Activated T-helper 9 cell treated with anti-CD3 and anti-CD28 coated beads, Interleukin-2, amount 50 U/mL, for 16 hours (primary cell): ENCODE data around the gene TYROBP.
"Not testable (repeated sequence)": the region's sequence is repeated elsewhere in the genome, so short reads cannot be mapped to it uniquely, and the experiment has no call there.

Experiments
- DNase-seq: peaks from one replicate; pipeline ENCODE4 v3.0.0-alpha.2; 2020; ENCODE audit warnings: low read depth

TYROBP gene

DNA sequence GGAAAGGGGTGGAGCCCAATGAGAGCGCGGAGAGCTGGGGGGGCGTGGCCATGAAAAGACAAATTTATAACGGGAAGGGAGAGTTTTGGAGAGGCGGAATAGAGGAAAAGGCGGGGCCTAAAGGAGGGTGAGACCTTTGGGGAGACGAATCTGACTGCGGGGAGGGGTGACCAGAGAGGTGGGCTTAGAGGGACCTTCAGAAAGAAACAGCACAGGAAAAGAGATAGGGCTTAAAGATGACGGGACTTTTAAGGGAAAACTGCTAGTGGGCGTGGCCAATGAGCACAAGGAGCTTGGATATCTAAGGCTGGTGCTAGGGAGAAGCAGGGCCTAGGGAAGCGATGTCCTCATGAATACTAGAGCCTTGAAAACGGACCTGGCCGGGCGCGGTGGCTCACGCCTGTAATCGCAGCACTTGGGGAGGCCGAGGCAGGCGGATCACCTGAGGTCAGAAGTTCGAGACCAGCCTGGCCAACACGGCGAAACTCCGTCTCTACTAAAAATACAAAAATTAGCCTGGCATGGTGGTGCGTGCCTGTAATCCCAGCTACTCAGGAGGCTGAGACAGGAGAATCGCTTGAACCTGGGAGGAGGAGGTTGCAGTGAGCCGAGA, 37.9 kb downstream of the TYROBP start:
- not testable (repeated sequence) for DNase-seq

DNA sequence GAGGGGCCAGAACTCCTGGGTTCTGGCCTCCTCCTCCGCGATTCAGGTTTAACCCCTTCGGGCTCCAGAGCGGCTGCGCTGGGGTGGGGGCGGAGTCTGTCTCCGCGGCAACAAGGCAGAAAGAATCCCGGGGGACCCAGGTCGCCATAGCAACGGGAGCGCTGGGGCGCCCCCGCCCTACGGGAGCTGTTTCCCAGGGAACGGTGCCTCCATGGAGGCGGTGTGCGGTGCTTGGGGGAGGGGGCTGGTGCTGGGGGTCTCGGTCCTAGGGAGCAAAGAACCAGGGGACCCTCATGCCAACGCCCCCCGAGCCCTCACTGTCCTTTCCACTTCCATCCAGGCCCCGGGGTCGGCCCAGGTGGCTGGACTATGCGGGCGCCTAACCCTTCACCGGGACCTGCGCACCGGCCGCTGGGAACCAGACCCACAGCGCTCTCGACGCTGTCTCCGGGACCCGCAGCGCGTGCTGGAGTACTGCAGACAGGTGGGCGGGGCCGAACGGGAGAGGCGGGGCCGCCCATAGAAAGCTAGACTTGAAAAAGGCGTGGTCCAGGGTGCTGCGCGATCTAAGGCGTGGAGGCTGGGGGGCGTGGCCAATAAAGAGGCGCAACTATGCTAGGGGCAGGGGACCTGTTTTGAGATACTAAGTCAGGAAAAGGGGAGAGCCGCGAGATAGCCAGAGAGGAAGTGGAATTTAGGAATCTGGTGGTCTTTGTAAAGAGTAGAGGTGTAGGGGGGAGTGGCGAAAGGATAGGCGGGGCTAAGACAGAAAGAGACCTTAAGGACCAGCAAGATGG, 38.6 kb downstream of the TYROBP start:
- DNase-seq, result peak; percentile 67

DNA sequence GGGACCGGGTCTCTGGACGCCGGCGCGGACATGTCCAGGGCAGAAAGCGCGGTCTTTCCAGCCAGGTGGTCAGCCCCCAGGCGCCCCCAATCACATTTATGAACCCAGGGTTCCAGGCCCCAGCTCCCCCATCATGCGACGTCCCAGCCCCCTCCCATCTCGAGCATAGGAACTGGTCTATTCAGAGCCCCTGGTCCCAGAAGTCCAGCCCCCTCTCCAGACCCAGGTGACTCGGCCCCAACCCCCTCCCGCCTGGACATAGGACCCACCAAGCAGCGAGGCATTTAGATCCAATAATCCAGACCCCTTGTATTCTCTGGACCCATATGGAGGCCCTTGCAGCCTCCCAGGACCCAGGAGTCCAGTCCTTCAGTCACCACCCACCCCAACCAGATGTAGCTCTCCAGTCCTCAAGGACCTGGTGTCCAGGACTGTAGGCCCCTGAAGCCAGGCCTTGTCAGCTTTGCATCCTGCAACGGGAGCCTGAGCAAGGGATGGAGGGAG, 39.2 kb downstream of the TYROBP start:
- no peak for DNase-seq

DNA sequence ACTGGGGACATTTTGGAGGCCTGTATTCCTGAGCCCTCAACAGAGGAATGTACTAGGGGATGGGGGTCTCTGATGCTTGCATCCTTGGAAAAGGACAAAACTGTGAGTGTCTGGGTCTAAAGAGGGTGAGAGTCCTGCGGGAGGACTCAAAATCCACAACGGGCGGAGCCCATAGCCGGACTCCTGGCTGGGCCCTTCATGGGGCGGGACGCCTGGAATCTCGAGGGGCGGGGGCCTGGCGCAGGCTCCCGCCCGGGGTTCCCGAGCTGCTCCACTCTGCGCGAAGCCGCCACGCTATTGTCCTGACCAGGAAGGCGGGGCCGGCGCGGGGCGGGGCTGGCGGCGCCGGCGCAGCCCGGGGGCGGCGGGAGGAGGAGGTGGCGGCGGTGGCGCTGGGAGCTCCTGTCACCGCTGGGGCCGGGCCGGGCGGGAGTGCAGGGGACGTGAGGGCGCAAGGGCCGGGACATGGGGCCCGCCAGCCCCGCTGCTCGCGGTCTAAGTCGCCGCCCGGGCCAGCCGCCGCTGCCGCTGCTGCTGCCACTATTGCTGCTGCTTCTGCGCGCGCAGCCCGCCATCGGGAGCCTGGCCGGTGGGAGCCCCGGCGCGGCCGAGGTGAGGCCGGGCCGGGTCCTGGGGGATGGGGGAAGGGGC, 39.8 kb downstream of the TYROBP start, which contains the start of gene APLP1:
Gene APLP1, plus strand, starts transcription at position 403 of the 651 bp plus-strand sequence. Its CDS starts 63 bp downstream, at position 466.
- peak; percentile 62 for DNase-seq

DNA sequence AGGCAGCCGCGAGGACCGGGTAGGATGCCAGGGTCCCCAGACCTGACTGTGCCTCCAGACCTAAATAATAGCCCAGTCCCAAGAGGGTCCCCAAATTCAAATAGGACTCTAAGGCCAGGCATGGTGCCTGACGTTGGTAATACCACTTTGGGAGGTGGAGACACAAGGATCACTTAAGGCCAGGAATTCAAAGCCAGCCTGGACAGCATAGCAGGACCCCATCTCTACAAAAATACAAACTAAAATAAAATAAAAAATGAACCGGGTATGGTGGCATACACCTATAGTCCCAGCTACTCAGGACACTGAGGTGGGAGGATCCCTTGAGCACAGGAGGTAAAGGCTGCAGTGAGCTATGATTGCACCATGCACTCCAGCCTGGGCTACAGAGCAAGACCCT, 45.1 kb downstream of the TYROBP start:
- DNase-seq, result no peak

DNA sequence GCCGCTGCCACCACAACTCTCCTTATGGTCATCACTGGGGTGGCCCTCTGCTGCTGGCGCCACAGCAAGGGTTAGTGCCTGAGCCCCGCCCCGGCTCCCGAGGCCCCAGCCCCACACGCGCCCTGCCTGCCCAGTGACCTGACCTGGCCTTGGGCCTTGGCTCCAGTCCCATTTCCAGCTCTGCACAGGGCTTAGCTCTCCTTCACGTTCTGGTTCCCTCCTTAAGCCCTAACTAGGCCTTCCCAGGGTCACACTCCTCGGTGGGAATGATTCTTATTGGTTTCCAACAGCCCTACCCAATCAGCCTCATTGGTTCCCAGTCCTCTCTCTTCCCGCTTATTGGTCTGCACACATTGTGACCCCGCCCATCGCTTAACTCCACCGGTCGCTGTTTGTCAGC, 45.6 kb downstream of the TYROBP start:
- no peak for DNase-seq

DNA sequence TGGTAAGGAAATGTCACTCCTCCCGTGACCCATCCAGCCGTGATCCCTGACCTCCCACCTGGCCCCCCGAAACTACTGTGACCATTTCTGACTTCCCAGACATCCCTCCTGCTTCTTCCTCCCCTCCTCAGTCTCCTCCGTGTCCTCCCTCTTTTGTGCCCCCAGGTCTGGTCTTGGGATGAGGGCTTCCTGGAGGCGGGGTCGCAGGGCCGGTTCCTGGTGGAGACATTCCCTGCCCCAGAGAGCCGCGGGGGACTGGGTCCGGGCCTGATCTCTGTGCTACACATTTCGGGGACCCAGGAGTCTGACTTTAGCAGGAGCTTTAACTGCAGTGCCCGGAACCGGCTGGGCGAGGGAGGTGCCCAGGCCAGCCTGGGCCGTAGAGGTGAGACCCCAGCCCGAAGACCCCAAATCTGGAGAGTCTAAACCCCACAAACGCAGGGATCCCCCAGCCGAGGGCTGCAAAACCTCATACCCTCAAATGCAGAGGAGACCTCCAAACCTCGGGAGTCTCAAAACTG, 46.4 kb downstream of the TYROBP start:
- DNase-seq, result no peak

DNA sequence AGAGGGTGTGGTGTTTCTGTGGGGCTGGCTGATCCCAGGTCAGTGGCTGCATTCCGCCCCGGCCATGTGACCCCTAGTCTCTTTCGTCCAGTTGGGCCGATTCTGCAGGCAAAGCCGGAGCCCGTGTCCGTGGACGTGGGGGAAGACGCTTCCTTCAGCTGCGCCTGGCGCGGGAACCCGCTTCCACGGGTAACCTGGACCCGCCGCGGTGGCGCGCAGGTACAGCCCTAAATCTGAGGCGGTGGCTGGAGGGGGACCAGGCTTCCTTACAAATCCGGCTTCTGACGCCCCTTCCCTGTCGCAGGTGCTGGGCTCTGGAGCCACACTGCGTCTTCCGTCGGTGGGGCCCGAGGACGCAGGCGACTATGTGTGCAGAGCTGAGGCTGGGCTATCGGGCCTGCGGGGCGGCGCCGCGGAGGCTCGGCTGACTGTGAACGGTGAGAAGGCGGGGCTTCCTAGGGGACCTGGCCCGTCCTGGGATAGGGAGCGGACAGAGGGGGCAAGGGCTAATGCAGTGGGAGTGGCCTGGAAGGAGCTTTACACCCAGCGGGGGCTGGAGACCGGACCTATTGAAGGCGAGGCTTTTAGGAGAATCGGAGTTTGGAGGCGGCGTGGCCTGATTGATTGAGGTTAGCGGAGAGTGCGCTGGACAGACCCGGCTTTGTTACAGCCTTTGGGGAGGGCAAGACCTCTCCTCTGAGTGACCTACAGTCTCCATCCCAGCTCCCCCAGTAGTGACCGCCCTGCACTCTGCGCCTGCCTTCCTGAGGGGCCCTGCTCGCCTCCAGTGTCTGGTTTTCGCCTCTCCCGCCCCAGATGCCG, 47.1 kb downstream of the TYROBP start:
- no peak for DNase-seq

DNA sequence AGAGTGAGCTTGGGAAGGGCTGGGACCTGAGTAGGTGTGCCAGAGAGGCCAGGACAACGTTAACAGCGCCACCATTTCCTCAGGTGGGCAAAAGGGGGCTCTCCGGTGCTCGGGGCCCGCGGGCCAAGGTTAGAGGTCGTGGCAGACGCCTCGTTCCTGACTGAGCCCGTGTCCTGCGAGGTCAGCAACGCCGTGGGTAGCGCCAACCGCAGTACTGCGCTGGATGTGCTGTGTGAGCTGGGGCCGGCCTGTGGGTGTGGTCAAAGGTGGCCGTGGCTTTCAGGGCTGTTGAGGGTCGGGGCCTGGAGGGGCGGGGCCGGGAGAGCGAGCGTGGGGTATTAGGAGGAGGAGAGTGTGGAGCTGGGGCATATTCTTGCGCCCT, 47.7 kb downstream of the TYROBP start:
- no peak for DNase-seq

DNA sequence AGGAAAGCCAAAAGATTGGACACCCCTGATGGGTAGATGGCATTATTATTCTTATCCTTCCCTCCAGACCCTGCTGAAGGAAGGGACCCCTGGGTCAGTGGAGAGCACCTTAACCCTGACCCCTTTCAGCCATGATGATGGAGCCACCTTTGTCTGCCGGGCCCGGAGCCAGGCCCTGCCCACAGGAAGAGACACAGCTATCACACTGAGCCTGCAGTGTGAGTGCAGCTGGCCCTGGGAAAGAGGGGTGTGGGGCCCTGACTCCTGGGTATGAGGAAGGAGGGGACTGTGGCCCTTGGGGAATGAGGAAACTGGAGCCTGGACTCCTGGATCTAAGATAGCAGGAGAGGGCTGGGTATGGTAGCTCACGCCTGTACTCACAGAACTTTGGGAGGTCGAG, 48.7 kb downstream of the TYROBP start:
- no peak for DNase-seq

DNA sequence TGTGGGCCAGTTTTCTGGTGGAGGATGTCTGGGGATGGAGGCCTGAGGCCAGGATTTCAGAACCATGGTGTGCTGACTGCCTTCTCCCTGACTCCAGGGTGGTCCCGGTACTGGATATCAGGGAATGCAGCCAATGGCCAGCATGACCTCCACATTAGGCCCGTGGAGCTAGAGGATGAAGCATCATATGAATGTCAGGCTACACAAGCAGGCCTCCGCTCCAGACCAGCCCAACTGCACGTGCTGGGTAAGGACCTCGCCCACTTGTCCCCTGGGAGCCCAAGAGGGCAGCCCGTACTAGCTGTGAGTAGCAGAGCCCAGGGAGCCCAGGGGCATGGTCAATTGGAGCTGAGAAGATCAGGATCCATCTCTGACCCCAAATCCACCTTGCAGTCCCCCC, 49.8 kb downstream of the TYROBP start:
- DNase-seq, result no peak

DNA sequence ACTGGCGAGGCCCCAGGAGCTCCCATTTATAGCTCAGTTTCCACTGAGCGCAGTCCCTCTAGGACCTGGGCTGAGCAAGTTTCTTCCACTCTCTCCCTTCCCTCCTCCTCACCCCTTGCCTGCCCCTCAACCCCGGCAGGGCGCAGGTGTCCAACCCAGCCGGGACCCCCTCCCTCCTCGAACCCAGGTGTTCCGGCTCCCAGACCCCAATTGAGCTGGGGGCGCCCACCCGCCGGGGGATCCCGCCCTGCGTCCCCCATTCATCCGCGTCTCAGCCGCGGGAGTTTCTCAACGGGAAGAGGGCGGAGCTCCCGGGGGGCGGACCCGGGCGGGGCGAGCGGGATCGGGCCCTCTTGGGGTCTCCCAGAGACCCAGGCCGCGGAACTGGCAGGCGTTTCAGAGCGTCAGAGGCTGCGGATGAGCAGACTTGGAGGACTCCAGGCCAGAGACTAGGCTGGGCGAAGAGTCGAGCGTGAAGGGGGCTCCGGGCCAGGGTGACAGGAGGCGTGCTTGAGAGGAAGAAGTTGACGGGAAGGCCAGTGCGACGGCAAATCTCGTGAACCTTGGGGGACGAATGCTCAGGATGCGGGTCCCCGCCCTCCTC, 51.4 kb downstream of the TYROBP start, which contains the start of gene KIRREL2:
Gene KIRREL2, plus strand, starts transcription at position 366 of the 604 bp plus-strand sequence. Its CDS starts 209 bp downstream, at position 575.
- no peak for DNase-seq
